ENCODE results near the gene MYO10. TPM values are rescaled to one million over a fixed set of nuclear protein-coding genes. Genes with fewer than 3 reads are reported as not detected.

Gene MYO10
- total and polyA plus RNA-seq, 2 experiments from 2014 or later: 119 to 276 TPM

DNA sequence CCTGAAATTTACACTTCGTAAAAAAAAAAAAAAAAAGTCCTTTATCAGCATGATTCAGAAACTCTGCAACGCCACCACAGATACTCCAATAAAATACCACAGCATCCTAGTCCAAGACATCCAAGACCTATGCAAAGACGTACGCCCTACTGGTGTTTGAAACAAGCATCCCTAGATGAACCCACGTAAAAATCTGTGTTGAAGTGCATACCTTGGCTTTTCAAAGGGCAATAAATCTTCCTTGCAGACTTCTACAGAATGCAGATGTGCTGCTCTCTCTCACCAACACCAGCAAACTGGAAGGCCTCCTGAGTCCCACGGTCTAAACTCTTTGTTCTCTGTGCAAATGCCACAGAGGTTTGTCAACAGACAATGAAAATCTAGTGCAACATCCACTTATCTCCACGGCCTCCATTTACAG is 38.8 kb downstream of the MYO10 start:
- H3K27me3 Mint-ChIP-seq (ENCODE audit: insufficient read depth, low read depth, poor library complexity): peaks cover 21% of the 10 kb centered on the region
- H3K27me3 ChIP-seq (ENCODE audit: insufficient read depth): no peaks in the 10 kb centered on the region
- H3K27ac ChIP-seq (ENCODE audit: low read depth): no peak overlapping the region; the same call in 1 of the 2 replicates
- H3K36me3 Mint-ChIP-seq (ENCODE audit: low read depth): no peaks in the 10 kb centered on the region
- H2AFZ ChIP-seq: no peak overlapping the region
- H3F3A ChIP-seq (replicated peaks; ENCODE audit: low read depth): 0 out of 2 replicates have a peak, but pooled peaks cover 3% of the 10 kb centered on the region
- no peak for ATAC-seq
- no peaks in the 10 kb centered on the region for H3K9me2 ChIP-seq (ENCODE audit: insufficient read depth)
- H3K4me1 ChIP-seq (ENCODE audit: insufficient read depth): peaks cover 66% of the 10 kb centered on the region
- H3K27ac Mint-ChIP-seq: peak overlapping the region; percentile 82
- H3K4me1 Mint-ChIP-seq: peaks cover 67% of the 10 kb centered on the region
- no peak overlapping the region for H3K4me3 ChIP-seq
- H3K79me2 ChIP-seq (replicated peaks; ENCODE audit: insufficient read depth): peaks cover 93% of the 10 kb centered on the region
- no peak overlapping the region for H3K4me3 Mint-ChIP-seq
- H4K20me1 ChIP-seq (replicated peaks; ENCODE audit: insufficient read depth): 0 out of 2 replicates have a peak, but pooled peaks cover 6% of the 10 kb centered on the region
- H3K9me3 Mint-ChIP-seq: no peaks in the 10 kb centered on the region
- no peaks in the 10 kb centered on the region for H3K36me3 ChIP-seq (ENCODE audit: insufficient read depth)
- TF ChIP-seq, protein P1, sequence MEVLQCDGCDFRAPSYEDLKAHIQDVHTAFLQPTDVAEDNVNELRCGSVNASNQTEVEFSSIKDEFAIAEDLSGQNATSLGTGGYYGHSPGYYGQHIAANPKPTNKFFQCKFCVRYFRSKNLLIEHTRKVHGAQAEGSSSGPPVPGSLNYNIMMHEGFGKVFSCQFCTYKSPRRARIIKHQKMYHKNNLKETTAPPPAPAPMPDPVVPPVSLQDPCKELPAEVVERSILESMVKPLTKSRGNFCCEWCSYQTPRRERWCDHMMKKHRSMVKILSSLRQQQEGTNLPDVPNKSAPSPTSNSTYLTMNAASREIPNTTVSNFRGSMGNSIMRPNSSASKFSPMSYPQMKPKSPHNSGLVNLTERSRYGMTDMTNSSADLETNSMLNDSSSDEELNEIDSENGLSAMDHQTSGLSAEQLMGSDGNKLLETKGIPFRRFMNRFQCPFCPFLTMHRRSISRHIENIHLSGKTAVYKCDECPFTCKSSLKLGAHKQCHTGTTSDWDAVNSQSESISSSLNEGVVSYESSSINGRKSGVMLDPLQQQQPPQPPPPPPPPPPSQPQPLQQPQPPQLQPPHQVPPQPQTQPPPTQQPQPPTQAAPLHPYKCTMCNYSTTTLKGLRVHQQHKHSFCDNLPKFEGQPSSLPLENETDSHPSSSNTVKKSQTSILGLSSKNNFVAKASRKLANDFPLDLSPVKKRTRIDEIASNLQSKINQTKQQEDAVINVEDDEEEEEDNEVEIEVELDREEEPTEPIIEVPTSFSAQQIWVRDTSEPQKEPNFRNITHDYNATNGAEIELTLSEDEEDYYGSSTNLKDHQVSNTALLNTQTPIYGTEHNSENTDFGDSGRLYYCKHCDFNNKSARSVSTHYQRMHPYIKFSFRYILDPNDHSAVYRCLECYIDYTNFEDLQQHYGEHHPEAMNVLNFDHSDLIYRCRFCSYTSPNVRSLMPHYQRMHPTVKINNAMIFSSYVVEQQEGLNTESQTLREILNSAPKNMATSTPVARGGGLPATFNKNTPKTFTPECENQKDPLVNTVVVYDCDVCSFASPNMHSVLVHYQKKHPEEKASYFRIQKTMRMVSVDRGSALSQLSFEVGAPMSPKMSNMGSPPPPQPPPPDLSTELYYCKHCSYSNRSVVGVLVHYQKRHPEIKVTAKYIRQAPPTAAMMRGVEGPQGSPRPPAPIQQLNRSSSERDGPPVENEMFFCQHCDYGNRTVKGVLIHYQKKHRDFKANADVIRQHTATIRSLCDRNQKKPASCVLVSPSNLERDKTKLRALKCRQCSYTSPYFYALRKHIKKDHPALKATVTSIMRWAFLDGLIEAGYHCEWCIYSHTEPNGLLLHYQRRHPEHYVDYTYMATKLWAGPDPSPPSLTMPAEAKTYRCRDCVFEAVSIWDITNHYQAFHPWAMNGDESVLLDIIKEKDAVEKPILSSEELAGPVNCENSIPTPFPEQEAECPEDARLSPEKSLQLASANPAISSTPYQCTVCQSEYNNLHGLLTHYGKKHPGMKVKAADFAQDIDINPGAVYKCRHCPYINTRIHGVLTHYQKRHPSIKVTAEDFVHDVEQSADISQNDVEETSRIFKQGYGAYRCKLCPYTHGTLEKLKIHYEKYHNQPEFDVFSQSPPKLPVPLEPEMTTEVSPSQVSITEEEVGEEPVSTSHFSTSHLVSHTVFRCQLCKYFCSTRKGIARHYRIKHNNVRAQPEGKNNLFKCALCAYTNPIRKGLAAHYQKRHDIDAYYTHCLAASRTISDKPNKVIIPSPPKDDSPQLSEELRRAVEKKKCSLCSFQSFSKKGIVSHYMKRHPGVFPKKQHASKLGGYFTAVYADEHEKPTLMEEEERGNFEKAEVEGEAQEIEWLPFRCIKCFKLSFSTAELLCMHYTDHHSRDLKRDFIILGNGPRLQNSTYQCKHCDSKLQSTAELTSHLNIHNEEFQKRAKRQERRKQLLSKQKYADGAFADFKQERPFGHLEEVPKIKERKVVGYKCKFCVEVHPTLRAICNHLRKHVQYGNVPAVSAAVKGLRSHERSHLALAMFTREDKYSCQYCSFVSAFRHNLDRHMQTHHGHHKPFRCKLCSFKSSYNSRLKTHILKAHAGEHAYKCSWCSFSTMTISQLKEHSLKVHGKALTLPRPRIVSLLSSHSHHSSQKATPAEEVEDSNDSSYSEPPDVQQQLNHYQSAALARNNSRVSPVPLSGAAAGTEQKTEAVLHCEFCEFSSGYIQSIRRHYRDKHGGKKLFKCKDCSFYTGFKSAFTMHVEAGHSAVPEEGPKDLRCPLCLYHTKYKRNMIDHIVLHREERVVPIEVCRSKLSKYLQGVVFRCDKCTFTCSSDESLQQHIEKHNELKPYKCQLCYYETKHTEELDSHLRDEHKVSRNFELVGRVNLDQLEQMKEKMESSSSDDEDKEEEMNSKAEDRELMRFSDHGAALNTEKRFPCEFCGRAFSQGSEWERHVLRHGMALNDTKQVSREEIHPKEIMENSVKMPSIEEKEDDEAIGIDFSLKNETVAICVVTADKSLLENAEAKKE (CRISPR knock-in tag; IDR thresholded peaks at IDR 0.05): no peak
- TF ChIP-seq ZNF114 (CRISPR knock-in tag; IDR thresholded peaks at IDR 0.05) (no peak), POLR2AphosphoS5 (IDR thresholded peaks at IDR 0.05; ENCODE audit: low read depth) (no peak), STAT1 (IDR thresholded peaks at IDR 0.05; ENCODE audit: unreplicated experiment) (no peak), EZH2 (IDR thresholded peaks at IDR 0.05; ENCODE audit: low read depth, unreplicated experiment) (no peak), EZH2phosphoT487 (IDR thresholded peaks at IDR 0.05; ENCODE audit: unreplicated experiment) (no peak), CREB1 (CRISPR knock-in tag; IDR thresholded peaks at IDR 0.05; ENCODE audit: low read depth) (no peak), NANOG (IDR thresholded peaks at IDR 0.05; ENCODE audit: borderline replicate concordance) (no peak), JUNB (IDR thresholded peaks at IDR 0.05; ENCODE audit: unreplicated experiment) (no peak)
- TF ChIP-seq, protein P2, sequence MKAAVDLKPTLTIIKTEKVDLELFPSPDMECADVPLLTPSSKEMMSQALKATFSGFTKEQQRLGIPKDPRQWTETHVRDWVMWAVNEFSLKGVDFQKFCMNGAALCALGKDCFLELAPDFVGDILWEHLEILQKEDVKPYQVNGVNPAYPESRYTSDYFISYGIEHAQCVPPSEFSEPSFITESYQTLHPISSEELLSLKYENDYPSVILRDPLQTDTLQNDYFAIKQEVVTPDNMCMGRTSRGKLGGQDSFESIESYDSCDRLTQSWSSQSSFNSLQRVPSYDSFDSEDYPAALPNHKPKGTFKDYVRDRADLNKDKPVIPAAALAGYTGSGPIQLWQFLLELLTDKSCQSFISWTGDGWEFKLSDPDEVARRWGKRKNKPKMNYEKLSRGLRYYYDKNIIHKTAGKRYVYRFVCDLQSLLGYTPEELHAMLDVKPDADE (IDR thresholded peaks at IDR 0.05): no peak
- TF ChIP-seq, protein P3, sequence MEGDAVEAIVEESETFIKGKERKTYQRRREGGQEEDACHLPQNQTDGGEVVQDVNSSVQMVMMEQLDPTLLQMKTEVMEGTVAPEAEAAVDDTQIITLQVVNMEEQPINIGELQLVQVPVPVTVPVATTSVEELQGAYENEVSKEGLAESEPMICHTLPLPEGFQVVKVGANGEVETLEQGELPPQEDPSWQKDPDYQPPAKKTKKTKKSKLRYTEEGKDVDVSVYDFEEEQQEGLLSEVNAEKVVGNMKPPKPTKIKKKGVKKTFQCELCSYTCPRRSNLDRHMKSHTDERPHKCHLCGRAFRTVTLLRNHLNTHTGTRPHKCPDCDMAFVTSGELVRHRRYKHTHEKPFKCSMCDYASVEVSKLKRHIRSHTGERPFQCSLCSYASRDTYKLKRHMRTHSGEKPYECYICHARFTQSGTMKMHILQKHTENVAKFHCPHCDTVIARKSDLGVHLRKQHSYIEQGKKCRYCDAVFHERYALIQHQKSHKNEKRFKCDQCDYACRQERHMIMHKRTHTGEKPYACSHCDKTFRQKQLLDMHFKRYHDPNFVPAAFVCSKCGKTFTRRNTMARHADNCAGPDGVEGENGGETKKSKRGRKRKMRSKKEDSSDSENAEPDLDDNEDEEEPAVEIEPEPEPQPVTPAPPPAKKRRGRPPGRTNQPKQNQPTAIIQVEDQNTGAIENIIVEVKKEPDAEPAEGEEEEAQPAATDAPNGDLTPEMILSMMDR (conservative IDR thresholded peaks at IDR 0.05; ENCODE audit: low read depth in 2 of 2): no peak
- TF ChIP-seq, protein P4, sequence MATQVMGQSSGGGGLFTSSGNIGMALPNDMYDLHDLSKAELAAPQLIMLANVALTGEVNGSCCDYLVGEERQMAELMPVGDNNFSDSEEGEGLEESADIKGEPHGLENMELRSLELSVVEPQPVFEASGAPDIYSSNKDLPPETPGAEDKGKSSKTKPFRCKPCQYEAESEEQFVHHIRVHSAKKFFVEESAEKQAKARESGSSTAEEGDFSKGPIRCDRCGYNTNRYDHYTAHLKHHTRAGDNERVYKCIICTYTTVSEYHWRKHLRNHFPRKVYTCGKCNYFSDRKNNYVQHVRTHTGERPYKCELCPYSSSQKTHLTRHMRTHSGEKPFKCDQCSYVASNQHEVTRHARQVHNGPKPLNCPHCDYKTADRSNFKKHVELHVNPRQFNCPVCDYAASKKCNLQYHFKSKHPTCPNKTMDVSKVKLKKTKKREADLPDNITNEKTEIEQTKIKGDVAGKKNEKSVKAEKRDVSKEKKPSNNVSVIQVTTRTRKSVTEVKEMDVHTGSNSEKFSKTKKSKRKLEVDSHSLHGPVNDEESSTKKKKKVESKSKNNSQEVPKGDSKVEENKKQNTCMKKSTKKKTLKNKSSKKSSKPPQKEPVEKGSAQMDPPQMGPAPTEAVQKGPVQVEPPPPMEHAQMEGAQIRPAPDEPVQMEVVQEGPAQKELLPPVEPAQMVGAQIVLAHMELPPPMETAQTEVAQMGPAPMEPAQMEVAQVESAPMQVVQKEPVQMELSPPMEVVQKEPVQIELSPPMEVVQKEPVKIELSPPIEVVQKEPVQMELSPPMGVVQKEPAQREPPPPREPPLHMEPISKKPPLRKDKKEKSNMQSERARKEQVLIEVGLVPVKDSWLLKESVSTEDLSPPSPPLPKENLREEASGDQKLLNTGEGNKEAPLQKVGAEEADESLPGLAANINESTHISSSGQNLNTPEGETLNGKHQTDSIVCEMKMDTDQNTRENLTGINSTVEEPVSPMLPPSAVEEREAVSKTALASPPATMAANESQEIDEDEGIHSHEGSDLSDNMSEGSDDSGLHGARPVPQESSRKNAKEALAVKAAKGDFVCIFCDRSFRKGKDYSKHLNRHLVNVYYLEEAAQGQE (IDR thresholded peaks at IDR 0.05; ENCODE audit: unreplicated experiment): no peak
- H3K4me2 ChIP-seq: peak overlapping the region; percentile 46
- peak; percentile 36 for DNase-seq (ENCODE audit: low spot score)

Measured in GM23338 (cell line).